Esophagus squamous epithelium (tissue), 4 donors: ENCODE results near the gene TES.

Experiments used
- CTCF ChIP-seq, 6 experiments: fragments of 450-650 bp in 4 of 6; fragments of 200-600 bp in 2 of 6; sonication (generic) in 2 of 6; IDR thresholded peaks; one replicate each; pipeline ENCODE4 v1.5.1; 2016 to 2019; ENCODE audit warnings: antibody characterized with exemption in 6 of 6, mild to moderate bottlenecking in 4 of 6, moderate library complexity in 4 of 6
- POLR2A ChIP-seq, 4 donors: fragments of 450-650 bp; IDR thresholded peaks; one replicate each; pipeline ENCODE4 v1.6.1; 2017; ENCODE audit warnings: antibody characterized with exemption in 4 of 4, mild to moderate bottlenecking in 4 of 4, moderate library complexity in 3 of 4

- TF ChIP-seq CTCF (IDR thresholded peaks at IDR 0.05) (no peak), POLR2A (IDR thresholded peaks at IDR 0.05) (no peak)
These were observed 13.4 kb upstream of the TES start for GRCh38 chr7:116196947-116197346.
